Activated CD4-positive, alpha-beta T cell treated with anti-CD3 and anti-CD28 coated beads, Interleukin-2, amount 50 U/mL, for 16 hours (primary cell): ENCODE data around the gene SIAH1.
A peak's percentile ranks its signal among the peaks of the same experiment; 100 is the strongest.
"Not testable (repeated sequence)": the region's sequence is repeated elsewhere in the genome, so short reads cannot be mapped to it uniquely, and the experiment has no call there.

ENCODE experiments used
- DNase-seq: peaks from one replicate; pipeline ENCODE4 v3.0.0-alpha.2; 2020

The SIAH1 gene

GRCh38 chr16:48385253-48386150 lies at the start of gene SIAH1:
TSS of gene SIAH1 (minus strand) at chr16:48385413. CDS start at chr16:48362428, 22,985 bp downstream.
- peak; percentile 85 for DNase-seq

- no peak for DNase-seq
Measured at GRCh38 chr16:48434653-48435317, 49.6 kb upstream of the SIAH1 start.

GRCh38 chr16:48433850-48434530 lies 48.8 kb upstream of the SIAH1 start:
- no peak for DNase-seq

GRCh38 chr16:48433116-48433849 lies 48.1 kb upstream of the SIAH1 start:
- no peak for DNase-seq

GRCh38 chr16:48432136-48432535 lies 46.9 kb upstream of the SIAH1 start:
- no peak for DNase-seq

- DNase-seq, result no peak
Measured at GRCh38 chr16:48430890-48431289, 45.7 kb upstream of the SIAH1 start.

GRCh38 chr16:48426244-48427141 lies 41.3 kb upstream of the SIAH1 start:
- no peak for DNase-seq

GRCh38 chr16:48422537-48422936 lies 37.3 kb upstream of the SIAH1 start:
- no peak for DNase-seq

- no peak for DNase-seq
Measured at GRCh38 chr16:48421741-48422140, 36.5 kb upstream of the SIAH1 start.

- DNase-seq, result no peak
Measured at GRCh38 chr16:48420437-48420836, 35.2 kb upstream of the SIAH1 start.

GRCh38 chr16:48416617-48417016 lies 31.4 kb upstream of the SIAH1 start:
- not testable (repeated sequence) for DNase-seq

- no peak for DNase-seq
Measured at GRCh38 chr16:48413272-48413671, 28.1 kb upstream of the SIAH1 start.

- no peak for DNase-seq
Measured at GRCh38 chr16:48409839-48410632, 24.8 kb upstream of the SIAH1 start.

GRCh38 chr16:48408688-48409087 lies 23.5 kb upstream of the SIAH1 start:
- DNase-seq, result no peak

GRCh38 chr16:48405907-48406306 lies 20.7 kb upstream of the SIAH1 start:
- no peak for DNase-seq

GRCh38 chr16:48405153-48405552 lies 19.9 kb upstream of the SIAH1 start:
- DNase-seq, result no peak

- DNase-seq, result not testable (repeated sequence)
Measured at GRCh38 chr16:48402547-48402946, 17.3 kb upstream of the SIAH1 start.

- DNase-seq, result no peak
Measured at GRCh38 chr16:48395375-48395774, 10.2 kb upstream of the SIAH1 start.

- DNase-seq, result no peak
Measured at GRCh38 chr16:48394355-48394703, 9.1 kb upstream of the SIAH1 start.

GRCh38 chr16:48393485-48394354 lies 8.5 kb upstream of the SIAH1 start:
- DNase-seq, result peak; percentile 14
